ENCODE measurements around the gene ANXA6.

ANXA6 gene

DNA sequence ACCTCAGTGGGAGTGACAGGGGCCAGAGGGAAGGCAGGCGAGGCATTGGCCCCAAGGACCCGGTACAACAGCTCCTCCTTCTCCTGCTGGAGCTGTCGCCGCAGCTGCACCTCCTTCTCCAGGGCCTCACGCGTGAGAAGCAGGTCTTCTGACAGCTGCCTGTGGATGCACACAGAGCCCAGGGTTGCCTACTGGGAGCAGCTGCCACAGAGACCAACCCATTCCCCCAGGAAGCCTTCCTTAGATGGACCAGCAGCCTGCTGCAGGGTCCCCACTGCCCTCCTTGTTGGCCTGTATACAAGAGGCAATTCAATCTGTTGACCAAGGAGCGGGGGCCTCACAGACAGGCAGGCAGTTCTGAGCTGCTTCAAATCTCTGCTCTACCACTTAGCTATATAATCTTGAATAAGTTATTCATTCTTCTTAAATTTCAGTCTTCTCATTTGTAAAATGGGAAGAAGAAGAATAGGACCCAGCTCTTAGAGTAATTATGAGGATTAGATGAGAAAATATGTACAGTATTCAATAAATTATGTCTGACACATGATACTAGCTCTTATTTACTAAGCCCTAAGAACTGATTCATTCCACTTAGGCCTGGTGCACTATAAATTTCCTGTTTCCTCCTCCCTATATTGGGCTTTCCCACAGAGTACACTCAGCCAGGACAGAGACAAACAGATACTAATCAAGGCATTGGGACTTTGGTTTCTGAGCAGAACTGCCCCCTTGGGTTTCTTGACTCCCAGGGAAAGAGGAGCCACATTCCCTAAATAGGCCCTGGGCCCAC, 26.1 kb upstream of the ANXA6 start:
- H3K27ac ChIP-seq: no peak overlapping the region
- H3K4me1 ChIP-seq: no peaks in the 10 kb centered on the region
- no peak overlapping the region for H3K4me3 ChIP-seq
- intact Hi-C loops (cut with DNase I; ENCODE audit: low total_unique reads): no loop called here
- DNase-seq: no peak
- TF ChIP-seq, protein P1, sequence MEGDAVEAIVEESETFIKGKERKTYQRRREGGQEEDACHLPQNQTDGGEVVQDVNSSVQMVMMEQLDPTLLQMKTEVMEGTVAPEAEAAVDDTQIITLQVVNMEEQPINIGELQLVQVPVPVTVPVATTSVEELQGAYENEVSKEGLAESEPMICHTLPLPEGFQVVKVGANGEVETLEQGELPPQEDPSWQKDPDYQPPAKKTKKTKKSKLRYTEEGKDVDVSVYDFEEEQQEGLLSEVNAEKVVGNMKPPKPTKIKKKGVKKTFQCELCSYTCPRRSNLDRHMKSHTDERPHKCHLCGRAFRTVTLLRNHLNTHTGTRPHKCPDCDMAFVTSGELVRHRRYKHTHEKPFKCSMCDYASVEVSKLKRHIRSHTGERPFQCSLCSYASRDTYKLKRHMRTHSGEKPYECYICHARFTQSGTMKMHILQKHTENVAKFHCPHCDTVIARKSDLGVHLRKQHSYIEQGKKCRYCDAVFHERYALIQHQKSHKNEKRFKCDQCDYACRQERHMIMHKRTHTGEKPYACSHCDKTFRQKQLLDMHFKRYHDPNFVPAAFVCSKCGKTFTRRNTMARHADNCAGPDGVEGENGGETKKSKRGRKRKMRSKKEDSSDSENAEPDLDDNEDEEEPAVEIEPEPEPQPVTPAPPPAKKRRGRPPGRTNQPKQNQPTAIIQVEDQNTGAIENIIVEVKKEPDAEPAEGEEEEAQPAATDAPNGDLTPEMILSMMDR (IDR thresholded peaks at IDR 0.05): no peak
- H3K9me3 ChIP-seq: no peaks in the 10 kb centered on the region
- peaks cover 17 to 49% (median 34%) of the 10 kb centered on the region in 3 donors for H3K36me3 ChIP-seq
- no peaks in the 10 kb centered on the region for H3K27me3 ChIP-seq

DNA sequence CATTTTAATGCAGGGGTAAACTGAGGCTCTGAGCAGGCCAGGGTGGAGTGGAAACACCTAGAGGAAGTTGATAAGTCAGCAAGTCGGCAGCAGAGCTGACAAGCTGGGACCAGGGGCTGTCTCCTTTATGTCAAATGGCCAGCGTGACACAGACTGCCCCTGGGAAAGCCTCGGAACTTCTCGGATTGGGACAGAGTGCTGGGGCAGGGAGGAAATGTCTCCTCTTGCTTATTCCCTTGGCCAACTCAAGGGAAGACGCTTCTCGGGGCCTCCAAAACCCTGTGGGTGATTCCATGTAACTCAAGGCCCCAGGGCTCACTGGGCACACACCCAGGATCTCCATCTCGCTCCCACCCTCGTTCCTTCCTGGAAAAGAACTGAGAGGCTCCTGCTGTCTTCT, 25.4 kb upstream of the ANXA6 start:
- Histone ChIP-seq H3K27me3 (no peaks in the 10 kb centered on the region), H3K9me3 (no peaks in the 10 kb centered on the region), H3K36me3 (peaks cover 17 to 51% (median 34%) of the 10 kb centered on the region in 3 donors), H3K4me1 (no peaks in the 10 kb centered on the region), H3K4me3 (no peak overlapping the region), H3K27ac (no peak overlapping the region)
- TF ChIP-seq, protein P1 (IDR thresholded peaks at IDR 0.05): no peak
- no peak for DNase-seq
- intact Hi-C loops (cut with DNase I; ENCODE audit: low total_unique reads): no loop called here

DNA sequence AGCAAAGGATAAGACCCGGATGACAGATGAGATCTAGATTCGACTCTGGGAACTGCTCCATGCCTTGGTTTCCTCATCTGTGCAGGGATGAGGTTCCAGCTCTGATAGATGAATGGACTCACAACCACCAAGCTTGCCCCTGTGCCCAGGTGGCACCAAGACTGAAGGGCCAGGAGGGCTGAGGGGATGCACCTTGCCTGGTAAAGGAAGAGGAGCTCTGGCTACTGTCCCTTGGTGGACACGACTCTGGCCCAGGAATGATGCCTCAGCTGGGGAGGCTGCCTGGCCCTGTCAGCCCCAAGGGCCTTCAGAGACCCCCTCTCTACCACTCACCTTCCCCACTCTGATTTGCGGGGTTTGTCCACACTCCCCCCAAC, 24.9 kb upstream of the ANXA6 start:
- TF ChIP-seq, protein P1 (IDR thresholded peaks at IDR 0.05): no peak
- no peak overlapping the region for H3K27ac ChIP-seq
- H3K4me1 ChIP-seq: no peaks in the 10 kb centered on the region
- H3K36me3 ChIP-seq: peaks cover 17 to 48% (median 34%) of the 10 kb centered on the region in 3 donors
- no peak for DNase-seq
- intact Hi-C loops (cut with DNase I; ENCODE audit: low total_unique reads): no loop called here
- no peaks in the 10 kb centered on the region for H3K27me3 ChIP-seq
- H3K9me3 ChIP-seq: no peaks in the 10 kb centered on the region
- no peak overlapping the region for H3K4me3 ChIP-seq

DNA sequence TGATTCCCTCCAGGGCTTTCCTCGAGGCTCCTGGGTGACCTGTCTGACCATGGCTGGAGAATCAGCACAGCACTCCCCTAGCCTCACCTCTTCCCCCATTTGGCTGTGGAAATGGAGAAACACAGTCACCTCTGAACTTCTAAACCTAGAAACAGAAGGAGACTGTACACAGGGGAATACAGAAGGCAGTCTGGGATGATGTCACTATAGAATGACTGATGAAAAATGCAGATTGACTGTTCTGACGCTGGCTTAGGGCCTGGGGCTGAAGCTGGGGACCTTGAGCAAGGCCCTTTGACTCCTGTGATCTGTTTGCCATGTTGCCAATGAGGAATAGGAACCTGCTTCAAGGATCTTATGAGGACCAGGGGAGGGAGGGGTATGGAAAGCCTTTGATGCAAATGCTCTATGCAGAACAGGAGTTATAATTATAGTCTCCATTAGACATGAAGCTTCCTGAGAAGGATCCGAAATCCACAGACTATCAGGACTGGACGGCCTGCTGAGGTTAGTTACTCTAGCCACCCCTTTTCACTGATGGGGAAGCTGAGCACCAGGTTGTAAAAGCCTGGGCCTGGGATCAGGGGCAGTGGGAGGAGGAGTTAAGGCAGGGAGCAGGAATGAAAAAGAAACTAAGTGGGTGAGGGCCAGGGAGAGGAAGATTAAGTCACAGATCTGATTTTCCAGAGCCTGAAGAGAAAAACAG, 24.4 kb upstream of the ANXA6 start:
- intact Hi-C loops (cut with DNase I; ENCODE audit: low total_unique reads): no loop called here
- no peaks in the 10 kb centered on the region for H3K9me3 ChIP-seq
- DNase-seq: no peak
- H3K4me1 ChIP-seq: no peaks in the 10 kb centered on the region
- H3K27ac ChIP-seq: no peak overlapping the region
- peaks cover 17 to 42% (median 34%) of the 10 kb centered on the region in 3 donors for H3K36me3 ChIP-seq
- H3K27me3 ChIP-seq: no peaks in the 10 kb centered on the region
- TF ChIP-seq, protein P1 (IDR thresholded peaks at IDR 0.05): no peak
- H3K4me3 ChIP-seq: no peak overlapping the region

DNA sequence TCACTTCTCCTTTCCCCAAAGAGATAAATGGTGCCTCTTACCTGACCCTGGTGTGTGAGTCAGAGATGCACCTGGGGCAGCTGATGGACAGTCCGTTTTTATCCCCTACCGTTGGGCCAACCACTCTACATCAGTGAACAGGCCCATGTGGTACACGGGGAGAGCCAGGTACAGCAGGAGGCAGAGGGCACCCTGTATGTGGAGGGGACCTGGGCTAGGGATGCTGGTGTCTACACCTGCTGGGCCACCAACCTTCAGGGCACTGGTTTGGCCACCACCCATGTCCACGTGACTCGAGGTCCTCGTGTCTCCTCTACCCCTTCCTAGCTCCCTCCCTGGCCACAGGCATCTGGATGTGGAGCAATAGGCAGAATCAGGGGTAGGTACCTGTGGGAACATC, 22.7 kb upstream of the ANXA6 start:
- Histone ChIP-seq H3K9me3 (no peaks in the 10 kb centered on the region), H3K27me3 (no peaks in the 10 kb centered on the region), H3K4me3 (no peak overlapping the region), H3K36me3 (peaks cover 10 to 33% (median 27%) of the 10 kb centered on the region in 3 donors), H3K4me1 (no peaks in the 10 kb centered on the region), H3K27ac (no peak overlapping the region)
- TF ChIP-seq, protein P1 (IDR thresholded peaks at IDR 0.05): no peak
- DNase-seq: no peak
- intact Hi-C loops (cut with DNase I; ENCODE audit: low total_unique reads): no loop called here

All from tibial artery (tissue), 4 donors.